NCI-H748 treated with DMSO at 0.1 percent for 48 hours (cell line): ENCODE data around the gene ZNF709.
"Not testable (repeated sequence)": the region's sequence is repeated elsewhere in the genome, so short reads cannot be mapped to it uniquely, and the experiment has no call there.

Experiments
- DNase-seq: peaks from one replicate; lab custom pipeline; 2025; lab: John Stamatoyannopoulos, UW

ZNF709 gene

GRCh38 chr19:12450844-12451243 lies 33.8 kb downstream of the ZNF709 start:
- DNase-seq: no peak

GRCh38 chr19:12448808-12449207 lies 35.8 kb downstream of the ZNF709 start:
- no peak for DNase-seq

GRCh38 chr19:12440541-12441316 lies 43.9 kb downstream of the ZNF709 start, which contains the start of gene ZNF443:
Gene ZNF443, minus strand, starts transcription at chr19:12441021. Its CDS starts 107 bp downstream, at chr19:12440914.
- DNase-seq: peak; percentile 85

- DNase-seq: not testable (repeated sequence)
Observed at GRCh38 chr19:12439686-12440540, 44.7 kb downstream of the ZNF709 start.

GRCh38 chr19:12430726-12431299 lies 53.8 kb downstream of the ZNF709 start:
- not testable (repeated sequence) for DNase-seq

GRCh38 chr19:12425888-12426274 lies 58.7 kb downstream of the ZNF709 start:
- no peak for DNase-seq

- no peak for DNase-seq
Observed at GRCh38 chr19:12425236-12425887, 59.3 kb downstream of the ZNF709 start.

GRCh38 chr19:12417273-12417672 lies 67.3 kb downstream of the ZNF709 start:
- DNase-seq: not testable (repeated sequence)

- DNase-seq: no peak
Observed at GRCh38 chr19:12411893-12412292, 72.7 kb downstream of the ZNF709 start.
